HG03025 (cell line): ENCODE measurements around the gene HAUS3.
"Not testable (repeated sequence)": the region's sequence is repeated elsewhere in the genome, so short reads cannot be mapped to it uniquely, and the experiment has no call there.

Experiments
- ATAC-seq: cut with Tn5 transposase; IDR thresholded peaks from one replicate; pipeline ENCODE4 v1.9.1; 2021; ENCODE audit warnings: mild to moderate bottlenecking, moderate library complexity; ENCODE audit not compliant: unreplicated experiment, low FRiP score

HAUS3 gene

GRCh38 chr4:2275546-2276251 lies 33.8 kb upstream of the HAUS3 start:
- ATAC-seq = no peak

GRCh38 chr4:2275044-2275397 lies 33.1 kb upstream of the HAUS3 start:
- ATAC-seq = not testable (repeated sequence)

DNA sequence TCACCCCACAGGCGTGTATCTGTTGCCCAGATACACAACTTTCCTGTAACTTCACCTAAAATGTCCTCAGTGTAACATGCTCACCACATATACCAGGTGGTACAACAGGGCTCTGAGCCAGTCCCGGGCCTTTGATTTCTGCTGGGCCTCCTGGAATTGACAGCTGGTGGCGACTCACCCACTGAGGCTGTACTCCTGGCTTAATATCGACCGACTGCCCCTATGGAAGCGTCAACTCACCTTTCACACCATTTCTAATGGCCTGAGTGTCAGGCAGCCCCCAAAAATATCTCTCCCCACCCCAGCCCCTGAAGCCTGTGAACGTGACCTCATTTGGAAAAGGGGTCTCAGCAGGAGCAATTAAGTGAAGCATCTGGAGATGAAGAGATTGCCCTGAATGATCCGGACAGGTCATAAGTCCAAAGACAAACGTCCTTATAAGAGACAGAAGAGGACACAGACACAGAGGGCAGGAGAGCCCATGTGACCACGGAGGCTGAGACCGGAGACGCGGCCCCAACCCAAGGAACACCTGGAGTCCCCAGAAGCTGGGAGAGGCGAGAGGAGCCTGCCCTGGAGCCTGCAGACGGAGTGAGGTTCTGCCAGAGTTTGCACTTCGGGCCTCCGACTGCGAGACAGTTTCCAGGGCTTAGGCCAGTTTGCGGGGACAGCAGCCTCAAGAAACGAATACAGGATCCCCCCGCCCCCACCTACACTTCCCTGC lies 32.6 kb upstream of the HAUS3 start:
- ATAC-seq = no peak

- no peak for ATAC-seq
These were observed 31.9 kb upstream of the HAUS3 start for GRCh38 chr4:2273657-2274319.

- no peak for ATAC-seq
These were observed 31.3 kb upstream of the HAUS3 start for GRCh38 chr4:2273221-2273620.

DNA sequence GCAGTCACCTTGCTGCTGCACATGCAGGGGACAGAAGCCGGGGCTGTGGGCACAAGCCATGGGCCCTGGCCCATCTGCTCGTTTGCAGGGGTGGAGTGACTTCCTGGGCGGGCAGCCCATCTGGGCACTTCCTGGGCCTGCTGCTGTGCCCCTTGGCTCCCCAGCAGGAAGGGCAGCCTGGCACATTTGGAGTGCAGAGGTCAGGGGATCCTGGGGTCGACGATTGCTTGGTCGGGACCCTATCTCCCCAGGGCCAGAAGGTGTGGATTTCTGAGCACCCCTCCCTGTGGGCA lies 30.9 kb upstream of the HAUS3 start:
- no peak for ATAC-seq

GRCh38 chr4:2272026-2272827 lies 30.3 kb upstream of the HAUS3 start:
- ATAC-seq = no peak

DNA sequence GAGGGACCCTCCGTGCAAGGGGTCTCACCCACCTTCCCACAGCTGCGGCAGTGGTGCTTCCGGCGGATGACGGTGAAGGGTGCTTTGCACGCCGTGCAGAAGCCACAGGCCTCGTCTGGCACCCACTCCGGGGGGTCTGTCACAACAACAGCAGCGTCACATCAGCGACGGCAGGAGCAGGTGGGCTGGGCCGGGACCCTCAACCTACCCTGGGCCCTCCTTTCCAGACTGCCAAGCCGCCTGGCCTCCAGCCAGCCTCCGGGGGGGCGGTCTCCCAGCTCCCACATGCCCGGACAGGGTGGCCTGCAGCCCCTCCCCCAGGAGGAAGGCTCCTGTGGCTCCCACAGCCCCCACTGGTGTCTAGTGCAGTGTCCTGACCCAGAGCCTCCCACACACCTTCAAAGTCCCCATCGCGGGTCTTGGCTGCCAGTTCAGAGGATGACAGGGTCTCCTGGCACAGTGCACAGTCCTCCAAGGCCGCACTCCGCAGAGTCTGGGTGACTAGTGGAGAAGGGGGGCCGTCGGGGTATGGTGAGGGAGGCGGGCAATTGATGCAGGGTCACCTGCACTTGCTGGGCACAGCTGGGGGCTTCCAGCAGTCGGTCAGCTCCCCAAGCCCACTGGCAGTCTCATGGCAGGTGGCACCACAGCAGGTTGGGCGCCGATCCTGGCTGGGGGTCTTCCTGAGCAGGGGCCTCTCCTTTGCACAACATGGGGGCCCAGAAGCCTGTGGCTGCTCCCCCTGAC lies 29.5 kb upstream of the HAUS3 start:
- ATAC-seq = no peak

- ATAC-seq = no peak
These were observed 28.6 kb upstream of the HAUS3 start for GRCh38 chr4:2270341-2271165.

DNA sequence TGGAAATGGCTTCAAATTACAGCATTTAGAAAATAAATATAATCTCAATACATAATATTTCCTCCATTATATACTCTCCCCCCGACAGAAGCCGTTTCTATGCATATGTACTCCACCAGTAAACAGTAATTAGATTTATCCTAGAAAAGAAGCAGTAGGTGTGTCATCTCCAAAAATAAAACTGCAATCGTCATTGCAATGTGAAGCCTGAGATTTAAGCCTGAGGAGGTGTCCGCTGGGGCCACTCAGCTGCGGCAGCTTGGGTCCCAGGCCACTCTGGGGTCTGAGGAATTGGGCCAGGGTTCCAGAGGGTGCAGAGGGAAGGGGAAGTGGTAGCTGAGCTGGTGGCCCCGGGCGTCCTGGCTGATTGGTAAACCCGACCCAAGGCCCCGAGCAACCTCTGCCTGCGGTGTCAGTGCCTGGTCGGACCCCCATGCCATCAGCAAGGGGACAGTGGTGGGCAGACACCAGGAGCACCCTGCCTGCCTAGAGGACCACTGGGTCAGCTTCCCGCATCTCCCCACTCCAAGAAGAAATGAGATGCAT lies 27.8 kb upstream of the HAUS3 start:
- ATAC-seq = no peak

GRCh38 chr4:2269206-2269531 lies 27.2 kb upstream of the HAUS3 start:
- no peak for ATAC-seq

- no peak for ATAC-seq
These were observed 26.7 kb upstream of the HAUS3 start for GRCh38 chr4:2268357-2269205.

GRCh38 chr4:2267841-2268240 lies 25.9 kb upstream of the HAUS3 start:
- no peak for ATAC-seq

DNA sequence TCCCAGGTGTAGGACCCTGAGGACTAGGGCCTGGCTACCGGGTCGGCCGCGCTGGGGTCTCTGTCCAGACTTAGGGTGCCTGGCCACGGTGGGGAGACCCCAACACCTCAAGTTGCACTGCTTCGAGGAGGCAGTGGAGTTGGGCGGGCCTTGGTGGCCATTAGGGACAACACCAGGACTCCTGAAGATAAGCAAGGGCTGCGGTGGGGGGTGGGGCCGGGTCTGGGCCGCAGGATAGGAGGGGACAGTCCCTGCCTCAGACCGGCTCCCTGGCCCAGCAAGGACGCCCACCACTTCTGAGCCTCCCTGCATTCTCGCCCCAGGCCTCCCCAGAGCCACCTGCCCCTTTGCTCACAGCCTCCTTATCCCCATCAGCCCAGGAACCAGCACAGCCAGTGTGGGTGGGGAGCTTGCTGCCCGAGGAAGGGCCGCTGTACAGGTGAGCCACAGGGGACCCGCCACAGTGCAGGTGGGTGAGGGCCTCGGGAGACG lies 25.4 kb upstream of the HAUS3 start:
- ATAC-seq = no peak

- ATAC-seq = no peak
These were observed 24.9 kb upstream of the HAUS3 start for GRCh38 chr4:2266821-2267220.

GRCh38 chr4:2266181-2266580 lies 24.3 kb upstream of the HAUS3 start:
- no peak for ATAC-seq

- ATAC-seq = no peak
These were observed 23.5 kb upstream of the HAUS3 start for GRCh38 chr4:2265113-2266110.
